Stimulated activated memory B cell treated with anti-CD40 and anti-IgM and Interleukin-4, amounts not matched to agents 10 μg/mL and 1 μg/mL and 100 μg/mL, for 72 hours (primary cell): ENCODE data around the gene ZNF497.

ENCODE experiments used
- ATAC-seq: fragments of 150-1000 bp; cut with Tn5 transposase; 2 replicates; pipeline ENCODE4 v1.10.0; 2021
- H3K27ac Mint-ChIP-seq: one replicate; pipeline ENCODE4 v1.8.0; 2022; ENCODE audit warnings: mild to moderate bottlenecking, mixed read lengths
- H3K27me3 Mint-ChIP-seq: one replicate; pipeline ENCODE4 v1.8.0; 2022; ENCODE audit warnings: mixed read lengths
- H3K36me3 Mint-ChIP-seq: one replicate; pipeline ENCODE4 v1.8.0; 2022; ENCODE audit warnings: mixed read lengths
- H3K4me1 Mint-ChIP-seq: one replicate; pipeline ENCODE4 v1.8.0; 2022; ENCODE audit warnings: mixed read lengths
- H3K4me3 Mint-ChIP-seq: one replicate; pipeline ENCODE4 v1.8.0; 2022; ENCODE audit warnings: mild to moderate bottlenecking, moderate library complexity, mixed read lengths
- H3K9me3 Mint-ChIP-seq: one replicate; pipeline ENCODE4 v1.8.0; 2022; ENCODE audit warnings: mixed read lengths

The ZNF497 gene

DNA sequence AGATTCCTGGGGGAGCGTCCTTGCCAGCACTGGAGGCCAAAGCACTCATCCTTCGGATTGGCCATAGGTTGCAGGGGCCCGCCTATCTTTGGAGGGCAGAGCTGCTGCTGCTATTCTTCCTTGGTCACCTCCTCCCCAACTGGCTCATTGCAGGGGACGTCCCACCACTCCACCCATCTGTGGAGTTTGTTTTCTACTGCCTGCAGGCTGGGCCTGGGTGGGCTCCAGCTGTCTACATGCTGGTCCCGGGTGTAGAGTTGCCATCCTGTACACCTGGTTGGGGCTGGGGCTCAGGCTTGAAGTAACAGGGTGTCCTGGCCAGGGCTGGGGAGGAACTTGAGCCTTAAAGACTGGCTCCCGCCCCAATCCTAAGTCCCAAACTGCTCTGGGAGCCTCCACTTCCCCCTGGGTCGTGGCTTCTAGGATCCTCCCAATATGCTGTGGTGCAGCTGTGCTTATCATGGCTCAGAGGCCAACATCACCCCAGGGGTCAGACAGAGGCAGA, 35.0 kb upstream of the ZNF497 start:
- Mint-ChIP-seq H3K36me3 (peaks cover 33% of the 10 kb centered on the region), H3K27me3 (peaks cover 31% of the 10 kb centered on the region)

DNA sequence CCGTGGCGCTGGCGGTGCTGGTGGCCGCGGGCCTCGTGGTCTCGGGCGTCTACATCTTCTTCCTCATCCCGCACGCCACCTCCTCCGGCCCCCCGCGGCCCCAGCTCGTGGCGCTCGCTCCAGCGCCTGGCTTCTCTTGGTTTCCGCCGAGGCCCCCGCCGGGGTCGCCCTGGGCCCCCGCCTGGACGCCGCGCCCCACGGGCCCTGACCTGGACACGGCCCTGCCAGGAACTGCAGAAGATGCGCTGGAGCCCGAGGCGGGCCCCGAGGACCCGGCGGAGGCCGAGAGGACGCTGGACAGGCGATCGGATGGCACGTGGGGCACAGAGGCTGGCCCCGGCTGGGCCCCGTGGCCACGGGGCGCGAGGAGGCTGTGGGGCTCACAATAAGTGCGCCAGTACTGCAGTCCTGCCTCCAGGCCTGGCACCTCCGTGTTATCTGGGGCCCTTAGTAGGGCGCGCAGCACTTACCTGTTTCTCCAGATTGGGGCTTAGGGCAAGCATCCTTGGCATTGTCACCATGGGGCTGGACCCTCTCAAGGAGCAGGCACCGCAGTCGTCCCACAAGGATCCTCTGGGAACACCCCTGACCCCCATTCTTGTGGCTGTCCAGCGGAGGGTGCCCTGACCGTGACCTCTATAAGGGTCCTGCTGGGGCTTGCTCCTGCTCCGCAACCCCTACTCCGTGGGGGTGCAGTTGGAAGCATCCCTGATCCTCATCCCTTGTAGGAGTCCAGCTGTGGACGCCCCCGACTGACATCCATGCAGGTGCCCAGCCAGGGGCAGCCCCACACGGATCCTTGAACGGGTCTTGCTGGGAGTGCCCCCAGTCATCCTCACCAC, 34.4 kb upstream of the ZNF497 start:
- ATAC-seq: no peak
- Mint-ChIP-seq H3K27ac (no peak overlapping the region), H3K27me3 (peaks cover 31% of the 10 kb centered on the region), H3K9me3 (no peaks in the 10 kb centered on the region), H3K36me3 (peaks cover 37% of the 10 kb centered on the region), H3K4me1 (peaks cover 27% of the 10 kb centered on the region), H3K4me3 (no peak overlapping the region)

More for the DNA sequence above, 35.0 kb upstream of the ZNF497 start:
- H3K4me1 Mint-ChIP-seq: peaks cover 27% of the 10 kb centered on the region
- no peak overlapping the region for H3K4me3 Mint-ChIP-seq
- H3K9me3 Mint-ChIP-seq: no peaks in the 10 kb centered on the region
- no peak for ATAC-seq
- no peak overlapping the region for H3K27ac Mint-ChIP-seq

DNA sequence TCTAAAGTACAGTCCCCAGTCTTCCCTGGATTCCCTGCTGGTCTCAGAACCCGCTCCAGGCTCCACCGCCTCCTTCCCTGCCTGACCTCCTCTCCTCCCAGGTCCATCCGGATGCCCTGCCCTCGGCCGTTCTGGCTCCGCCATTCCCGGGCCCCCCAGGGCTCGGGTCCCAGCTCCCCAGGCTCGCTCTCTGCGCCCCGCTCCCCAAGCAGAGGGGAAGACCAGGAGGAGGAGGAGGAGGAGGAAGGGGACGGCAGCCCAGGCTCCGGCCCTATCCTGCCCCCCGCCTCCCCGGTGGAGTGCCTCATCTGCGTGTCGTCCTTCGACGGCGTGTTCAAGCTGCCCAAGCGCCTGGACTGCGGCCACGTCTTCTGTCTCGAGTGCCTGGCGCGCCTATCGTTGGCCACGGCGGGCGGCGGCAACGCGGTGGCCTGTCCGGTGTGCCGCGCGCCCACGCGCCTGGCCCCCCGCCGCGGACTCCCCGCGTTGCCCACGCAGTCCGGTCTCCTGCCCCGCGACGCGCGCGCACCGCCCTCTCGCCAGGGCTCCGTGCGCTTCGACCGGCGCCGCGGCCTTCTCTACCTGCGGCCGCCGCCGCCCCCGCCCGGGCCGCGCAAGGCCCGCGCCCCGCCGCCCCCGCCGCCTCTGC, 33.6 kb upstream of the ZNF497 start:
- H3K27me3 Mint-ChIP-seq: peaks cover 31% of the 10 kb centered on the region
- no peak for ATAC-seq
- H3K27ac Mint-ChIP-seq: no peak overlapping the region
- H3K4me3 Mint-ChIP-seq: no peak overlapping the region
- peaks cover 39% of the 10 kb centered on the region for H3K36me3 Mint-ChIP-seq
- peaks cover 22% of the 10 kb centered on the region for H3K4me1 Mint-ChIP-seq
- no peaks in the 10 kb centered on the region for H3K9me3 Mint-ChIP-seq

DNA sequence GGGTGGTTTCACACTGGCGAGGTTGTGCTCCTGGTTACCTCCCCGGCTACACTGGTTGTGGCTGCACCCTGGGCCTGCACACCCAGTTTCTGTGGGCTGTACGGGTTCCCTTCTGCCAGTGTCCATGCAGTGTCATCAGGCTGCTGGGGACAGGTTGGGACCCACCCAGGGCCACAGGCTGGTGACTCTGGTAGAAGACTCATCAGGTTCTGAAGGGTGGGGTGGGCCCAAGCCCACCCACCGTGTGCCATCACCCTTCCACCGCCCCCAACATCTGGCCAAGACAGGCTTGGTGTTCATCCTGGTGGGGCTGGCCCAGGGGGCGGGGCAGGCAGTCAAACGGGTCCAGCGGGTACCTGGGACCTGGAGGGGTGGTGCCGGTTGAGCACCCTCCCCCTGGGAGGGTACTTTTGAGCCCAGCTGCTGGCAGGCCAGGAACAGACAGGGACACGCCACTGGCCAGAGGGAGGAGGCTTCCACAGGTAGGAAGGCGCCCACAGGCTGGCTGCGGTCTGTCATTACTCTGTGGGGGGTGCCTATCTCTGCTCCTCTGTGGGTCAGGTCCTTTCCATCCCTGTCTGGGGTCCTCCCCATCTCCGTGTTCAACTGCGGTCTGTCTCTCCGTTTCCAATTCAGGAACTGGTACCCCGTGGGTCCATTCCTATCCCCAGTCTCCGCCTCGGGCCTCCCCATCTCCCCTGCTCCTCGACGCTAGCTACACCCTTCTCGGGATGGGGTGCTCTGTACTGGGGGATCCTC, 32.8 kb upstream of the ZNF497 start, which contains the start of gene RNF225:
TSS of gene RNF225 (plus strand) at position 437 of the 759 bp plus-strand sequence. CDS start 434 bp downstream, outside the sequence.
- peaks cover 45% of the 10 kb centered on the region for H3K36me3 Mint-ChIP-seq
- no peaks in the 10 kb centered on the region for H3K9me3 Mint-ChIP-seq
- no peak within 1 kb of the TSS for H3K4me3 Mint-ChIP-seq
- H3K27me3 Mint-ChIP-seq: peaks cover 31% of the 10 kb centered on the region
- no peak within 1 kb of the TSS for H3K27ac Mint-ChIP-seq
- ATAC-seq: peak; percentile 40
- peaks cover 20% of the 10 kb centered on the region for H3K4me1 Mint-ChIP-seq

DNA sequence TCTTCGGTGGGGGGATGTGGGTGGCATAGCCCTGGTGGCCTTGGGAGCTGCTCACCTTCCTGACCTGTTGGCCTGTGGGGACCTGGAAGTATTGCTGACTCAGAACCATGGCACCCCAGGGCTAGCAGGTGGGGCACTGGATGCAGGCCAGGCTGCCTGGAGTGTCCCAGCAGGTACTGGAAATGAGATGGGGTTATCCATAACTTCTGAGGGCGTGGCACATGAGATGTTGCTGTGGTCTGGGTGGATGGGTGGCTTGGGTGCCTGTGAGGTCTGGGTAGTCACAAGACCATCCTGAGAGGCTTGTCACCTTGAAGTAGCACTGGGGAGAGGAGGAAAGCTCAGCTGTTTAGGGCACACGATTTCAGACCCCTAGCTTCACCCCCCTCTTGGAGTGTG, 32.3 kb upstream of the ZNF497 start:
- H3K36me3 Mint-ChIP-seq: peaks cover 45% of the 10 kb centered on the region
- no peak overlapping the region for H3K4me3 Mint-ChIP-seq
- no peak overlapping the region for H3K27ac Mint-ChIP-seq
- no peaks in the 10 kb centered on the region for H3K9me3 Mint-ChIP-seq
- no peak for ATAC-seq
- peaks cover 18% of the 10 kb centered on the region for H3K4me1 Mint-ChIP-seq
- peaks cover 31% of the 10 kb centered on the region for H3K27me3 Mint-ChIP-seq

DNA sequence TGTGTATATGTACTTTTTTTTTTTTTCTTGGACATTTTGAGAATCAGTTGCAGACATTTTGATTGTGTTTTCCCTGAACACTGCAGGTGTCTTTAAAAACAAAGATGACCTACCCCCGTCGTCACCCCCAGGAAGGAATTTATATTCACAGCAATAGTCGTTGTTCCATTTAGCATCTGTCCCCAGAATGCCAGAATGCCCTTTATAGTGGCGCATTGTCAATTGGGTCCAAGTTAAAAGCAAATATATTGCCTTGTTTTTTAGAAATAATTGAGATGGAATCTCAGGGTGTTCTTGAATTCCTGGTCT, 31.1 kb upstream of the ZNF497 start:
- Mint-ChIP-seq H3K27me3 (peaks cover 31% of the 10 kb centered on the region), H3K4me3 (no peak overlapping the region), H3K9me3 (no peaks in the 10 kb centered on the region), H3K4me1 (peaks cover 26% of the 10 kb centered on the region), H3K27ac (no peak overlapping the region), H3K36me3 (peaks cover 53% of the 10 kb centered on the region)
- ATAC-seq: no peak

DNA sequence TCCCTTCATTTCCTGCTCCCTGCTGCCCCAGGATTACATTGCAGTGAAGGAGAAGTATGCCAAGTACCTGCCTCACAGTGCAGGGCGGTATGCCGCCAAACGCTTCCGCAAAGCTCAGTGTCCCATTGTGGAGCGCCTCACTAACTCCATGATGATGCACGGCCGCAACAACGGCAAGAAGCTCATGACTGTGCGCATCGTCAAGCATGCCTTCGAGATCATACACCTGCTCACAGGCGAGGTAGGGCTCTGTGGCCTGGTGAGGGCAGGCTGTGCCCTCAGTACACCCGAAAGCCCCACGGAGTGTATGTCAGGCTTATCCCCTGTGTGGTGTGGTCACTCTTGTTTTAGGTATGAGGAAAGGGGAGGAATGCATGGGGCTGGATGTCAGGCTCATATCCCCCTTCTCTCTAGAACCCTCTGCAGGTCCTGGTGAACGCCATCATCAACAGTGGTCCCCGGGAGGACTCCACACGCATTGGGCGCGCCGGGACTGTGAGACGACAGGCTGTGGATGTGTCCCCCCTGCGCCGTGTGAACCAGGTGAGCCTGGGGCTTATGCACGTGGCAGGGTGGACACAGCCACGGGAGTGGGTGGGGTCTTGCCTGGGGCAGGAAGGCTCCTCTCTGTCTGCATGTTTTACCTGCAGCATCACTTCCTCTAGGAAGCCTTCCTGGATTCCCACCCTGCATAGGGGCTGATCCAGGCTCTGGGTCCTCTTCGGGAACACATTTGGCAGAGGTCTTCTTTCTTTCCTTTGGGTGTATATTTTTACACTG, 30.6 kb upstream of the ZNF497 start:
- no peak overlapping the region for H3K27ac Mint-ChIP-seq
- no peak for ATAC-seq
- peaks cover 31% of the 10 kb centered on the region for H3K4me1 Mint-ChIP-seq
- no peak overlapping the region for H3K4me3 Mint-ChIP-seq
- H3K27me3 Mint-ChIP-seq: peaks cover 27% of the 10 kb centered on the region
- no peaks in the 10 kb centered on the region for H3K9me3 Mint-ChIP-seq
- H3K36me3 Mint-ChIP-seq: peaks cover 58% of the 10 kb centered on the region

DNA sequence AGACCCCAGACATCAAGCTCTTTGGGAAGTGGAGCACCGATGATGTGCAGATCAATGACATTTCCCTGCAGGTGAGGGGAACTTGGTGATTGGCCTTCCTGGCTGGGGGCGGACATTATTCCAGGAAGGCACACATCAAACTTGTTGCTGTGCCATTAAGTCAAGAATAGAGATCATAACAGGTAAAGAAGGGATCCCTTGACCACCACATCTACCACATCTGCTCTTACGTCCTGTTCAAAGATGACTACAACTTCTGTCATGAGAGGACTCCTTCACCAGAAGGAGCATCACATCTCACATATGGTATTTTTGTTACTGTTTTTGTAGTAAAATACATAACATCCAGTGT, 25.6 kb upstream of the ZNF497 start:
- Mint-ChIP-seq H3K9me3 (no peaks in the 10 kb centered on the region), H3K27ac (peak overlapping the region; percentile 97), H3K27me3 (no peaks in the 10 kb centered on the region), H3K4me3 (peak overlapping the region; percentile 92), H3K36me3 (peaks cover 36% of the 10 kb centered on the region), H3K4me1 (peaks cover 37% of the 10 kb centered on the region)
- no peak for ATAC-seq

DNA sequence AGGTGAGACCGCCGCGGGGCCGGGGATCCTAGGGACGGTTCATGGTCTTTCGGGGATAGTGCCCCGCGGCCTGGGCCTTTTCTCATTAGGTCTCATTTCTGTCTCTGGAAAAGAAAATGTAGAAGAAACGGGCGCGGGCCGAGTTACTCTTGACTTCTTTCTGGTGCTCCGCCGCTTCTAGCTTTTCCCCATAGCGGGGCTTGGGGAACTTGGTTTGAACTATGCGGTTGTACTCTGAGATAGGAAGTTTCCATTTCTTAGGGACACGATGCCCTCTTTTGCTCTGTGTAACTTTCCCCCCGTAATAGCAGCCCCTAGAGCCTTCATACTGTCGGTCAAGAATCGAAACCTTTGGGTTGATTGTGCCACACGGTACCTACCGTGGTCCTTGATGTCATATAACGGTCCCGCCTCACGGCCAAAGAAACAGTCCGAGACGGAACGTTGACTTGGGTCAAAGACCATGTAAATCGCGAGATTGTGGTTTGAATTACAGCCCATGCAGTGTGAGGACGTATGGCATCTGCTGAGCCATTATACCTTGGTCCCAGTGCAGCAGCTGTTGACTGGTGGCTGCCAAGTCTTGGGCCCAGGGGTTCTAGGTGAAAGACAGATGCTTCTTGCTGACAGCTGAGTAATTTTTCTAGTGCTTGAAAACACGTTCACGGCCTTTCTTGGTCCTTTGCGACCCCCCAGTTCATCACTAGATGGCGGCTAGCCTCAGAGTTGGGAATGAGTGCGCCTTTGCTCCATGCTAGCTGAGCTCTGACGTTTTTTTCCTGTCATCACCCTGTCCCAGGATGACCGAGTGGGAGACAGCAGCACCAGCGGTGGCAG, 25.0 kb upstream of the ZNF497 start:
- Mint-ChIP-seq H3K36me3 (peaks cover 30% of the 10 kb centered on the region), H3K4me3 (peak overlapping the region; percentile 92), H3K9me3 (no peaks in the 10 kb centered on the region), H3K4me1 (peaks cover 41% of the 10 kb centered on the region), H3K27ac (peak overlapping the region; percentile 97), H3K27me3 (no peaks in the 10 kb centered on the region)
- no peak for ATAC-seq

DNA sequence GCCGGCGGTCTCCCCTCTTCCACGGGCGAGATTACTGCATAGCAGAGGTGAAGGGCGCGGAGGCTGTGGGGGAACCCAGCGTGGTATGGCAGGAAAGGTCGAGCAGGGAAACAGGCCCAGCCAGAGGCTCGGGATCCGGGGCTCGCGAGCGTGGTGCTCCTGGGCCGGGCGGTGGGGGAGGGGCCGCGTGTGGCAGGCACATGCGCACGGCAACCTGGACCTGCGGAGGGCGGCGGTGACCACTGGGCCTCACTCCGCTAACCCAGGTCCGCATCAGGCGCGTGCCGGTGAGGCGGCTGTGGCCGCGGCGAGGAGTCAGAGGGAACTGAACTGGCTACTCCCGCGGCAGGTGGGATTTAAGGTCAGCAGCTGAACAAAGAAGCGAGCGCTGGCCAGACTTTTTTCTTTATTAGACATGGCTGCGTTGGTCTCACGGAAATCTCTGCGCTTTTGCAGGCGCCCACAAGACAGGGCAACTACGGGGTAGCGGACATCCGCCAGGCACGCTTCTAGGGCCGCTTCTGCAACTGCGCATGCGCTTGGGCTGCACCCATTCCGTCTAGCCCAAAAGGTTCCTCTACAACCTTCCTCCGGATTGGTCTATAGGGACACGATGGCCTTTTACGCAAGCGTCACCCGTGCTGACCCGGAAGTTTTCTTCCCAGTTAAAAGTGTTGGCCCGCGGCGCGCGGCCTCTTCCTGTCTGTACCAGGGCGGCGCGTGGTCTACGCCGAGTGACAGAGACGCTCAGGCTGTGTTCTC, 24.2 kb upstream of the ZNF497 start, which contains the start of gene RPS5:
TSS of gene RPS5 (plus strand) at position 694 of the 762 bp plus-strand sequence. CDS start 869 bp downstream, outside the sequence.
- ATAC-seq: peak; percentile 95
- peak within 1 kb of the TSS; percentile 97 for H3K27ac Mint-ChIP-seq
- H3K36me3 Mint-ChIP-seq: peaks cover 24% of the 10 kb centered on the region
- peaks cover 49% of the 10 kb centered on the region for H3K4me1 Mint-ChIP-seq
- no peaks in the 10 kb centered on the region for H3K27me3 Mint-ChIP-seq
- H3K9me3 Mint-ChIP-seq: no peaks in the 10 kb centered on the region
- peak within 1 kb of the TSS; percentile 92 for H3K4me3 Mint-ChIP-seq

DNA sequence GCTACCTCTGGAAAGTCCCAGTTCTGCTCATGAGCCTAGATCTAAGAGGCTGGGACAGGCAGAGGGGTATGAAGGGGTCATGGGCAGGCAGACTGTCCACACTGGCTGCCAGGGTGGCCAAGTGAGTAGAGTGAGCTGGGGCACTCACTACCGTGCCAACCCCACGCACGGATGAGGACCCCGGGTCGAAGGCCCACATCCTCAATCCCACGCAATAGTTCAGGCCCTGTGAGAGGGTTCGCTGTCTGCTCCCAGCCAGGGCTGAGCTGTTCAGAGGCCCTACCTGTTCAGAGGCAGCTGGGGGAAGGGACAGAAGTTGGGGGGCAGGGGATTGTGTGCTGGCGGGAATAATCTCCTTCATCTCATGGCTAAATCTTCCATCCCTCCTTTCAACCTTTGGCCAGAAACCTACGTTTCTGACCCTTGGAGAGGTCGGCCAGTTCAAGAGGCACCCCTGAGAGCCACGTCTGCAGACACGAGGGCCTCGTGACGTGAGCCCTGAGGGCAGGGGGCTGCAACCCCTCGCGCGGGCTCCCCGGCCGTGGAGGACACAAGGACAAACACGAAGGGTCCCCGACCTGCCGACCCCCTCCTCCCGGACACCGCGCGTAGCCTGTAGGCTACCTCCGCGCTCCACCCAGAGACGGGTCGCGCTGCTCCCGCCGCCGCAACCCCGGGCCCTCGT, 23.5 kb upstream of the ZNF497 start:
- Mint-ChIP-seq H3K27ac (peak overlapping the region; percentile 97), H3K27me3 (no peaks in the 10 kb centered on the region), H3K4me3 (peak overlapping the region; percentile 92), H3K9me3 (no peaks in the 10 kb centered on the region), H3K36me3 (peaks cover 23% of the 10 kb centered on the region), H3K4me1 (peaks cover 50% of the 10 kb centered on the region)
- ATAC-seq: peak; percentile 17

DNA sequence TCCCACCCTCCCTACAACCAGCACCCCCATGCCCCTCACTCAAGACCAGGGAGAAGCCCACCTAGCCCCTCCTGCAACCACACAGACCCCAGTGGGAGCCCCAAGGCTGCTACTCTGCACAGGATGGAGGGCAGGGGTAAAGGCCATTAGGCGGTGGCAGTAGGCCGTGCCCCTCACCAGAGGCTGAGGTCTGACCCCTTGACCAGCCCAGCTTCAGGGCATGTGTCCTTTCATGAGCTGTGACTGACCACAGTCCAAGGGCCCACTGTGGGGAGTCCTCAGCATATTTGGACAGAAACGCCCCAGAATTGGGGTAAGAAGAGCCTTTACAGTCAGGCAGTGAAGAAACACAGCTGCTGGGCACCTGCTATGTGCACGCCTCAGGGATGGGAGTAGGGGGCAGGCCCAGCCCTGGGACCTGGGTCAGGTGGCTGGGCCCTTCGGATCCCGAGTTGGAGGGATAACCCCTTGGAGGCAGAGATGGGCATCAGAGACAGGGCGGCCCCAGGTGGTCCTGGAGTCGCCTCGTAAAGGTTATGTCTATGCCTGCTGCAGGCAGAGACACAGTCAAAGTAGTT, 22.9 kb upstream of the ZNF497 start:
- no peak for ATAC-seq
- peak overlapping the region; percentile 97 for H3K27ac Mint-ChIP-seq
- peaks cover 46% of the 10 kb centered on the region for H3K4me1 Mint-ChIP-seq
- peaks cover 17% of the 10 kb centered on the region for H3K36me3 Mint-ChIP-seq
- no peaks in the 10 kb centered on the region for H3K9me3 Mint-ChIP-seq
- H3K4me3 Mint-ChIP-seq: peak overlapping the region; percentile 92
- no peaks in the 10 kb centered on the region for H3K27me3 Mint-ChIP-seq
